Occipital lobe (tissue), 2 donors: ENCODE results near the gene TMED9. TPM values are rescaled to one million over a fixed set of nuclear protein-coding genes. Genes with fewer than 3 reads are reported as not detected.
"Not testable (repeated sequence)": the region's sequence is repeated elsewhere in the genome, so short reads cannot be mapped to it uniquely, and the experiment has no call there.

Source experiments
- DNase-seq: peaks from one replicate; lab custom pipeline; 2025; lab: John Stamatoyannopoulos, UW
- total RNA-seq: library from RNA; depleted of rRNA; stranded (reverse); fragments of >200 nt; gene quantifications from one replicate; pipeline ENCODE4 v1.2.3, GENCODE V29; 2014

Gene TMED9
- total RNA-seq, 1 donor from 2014 or later, result 24.6 TPM

DNA sequence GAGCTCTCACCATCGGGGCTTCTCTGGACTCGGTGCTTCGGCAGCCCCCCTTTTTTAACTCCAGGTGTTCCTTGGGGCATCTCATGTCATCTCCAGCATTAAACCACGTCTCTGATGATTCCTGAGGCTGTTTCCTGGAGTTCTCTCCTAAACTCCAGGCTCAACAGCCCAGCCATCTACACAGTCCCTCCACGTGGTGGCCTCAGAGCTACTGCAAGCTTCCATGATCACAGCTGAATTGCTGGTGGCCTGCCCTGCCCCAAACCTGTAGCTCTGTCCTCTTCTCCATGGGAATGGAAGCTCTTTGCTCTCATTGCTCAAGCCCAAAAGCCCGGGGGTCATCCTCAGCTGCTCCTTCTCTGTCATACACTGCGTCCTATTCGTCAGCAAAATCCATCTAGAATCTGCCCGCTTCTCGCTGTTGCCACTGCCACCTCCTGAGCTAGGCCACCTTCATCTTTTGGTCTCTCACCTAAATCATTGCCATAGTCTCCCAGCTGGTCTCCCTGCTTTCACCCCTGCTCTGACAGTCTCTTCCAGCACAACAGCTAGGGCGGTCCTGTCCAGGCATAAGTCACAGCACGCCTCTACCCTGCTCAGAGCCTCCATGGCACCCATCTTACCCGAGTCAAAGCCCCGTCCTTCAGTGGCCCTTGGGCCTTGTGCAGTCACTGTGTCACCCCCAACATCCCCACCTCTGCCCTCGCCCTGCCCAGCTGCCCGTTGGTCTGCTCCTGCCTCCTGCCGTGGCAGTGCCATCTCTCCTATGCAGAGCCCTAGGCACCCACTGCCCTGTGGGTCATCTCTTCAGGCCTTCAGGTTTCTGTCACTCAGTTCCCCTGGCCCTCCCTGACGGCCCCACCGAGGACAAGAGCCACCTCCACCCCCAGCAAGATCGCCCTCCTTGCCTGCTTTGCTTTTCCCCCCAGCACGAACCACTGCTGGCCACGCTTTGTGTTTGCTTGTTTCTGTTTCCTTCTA is 14.4 kb downstream of the TMED9 start:
- DNase-seq, result no peak

DNA sequence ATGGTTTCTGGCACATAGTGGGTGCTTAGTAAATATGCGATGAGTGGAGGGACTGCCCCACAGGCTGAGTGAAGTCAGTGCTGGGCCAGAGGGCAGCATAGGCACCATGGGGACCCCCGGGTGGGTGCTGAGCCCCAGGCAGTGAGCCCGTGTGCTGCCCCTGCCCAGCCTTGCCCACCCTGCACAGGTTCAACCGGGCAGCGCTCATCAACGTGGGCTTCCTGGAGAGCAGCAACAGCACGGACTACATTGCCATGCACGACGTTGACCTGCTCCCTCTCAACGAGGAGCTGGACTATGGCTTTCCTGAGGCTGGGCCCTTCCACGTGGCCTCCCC is 15.1 kb downstream of the TMED9 start:
- no peak for DNase-seq

DNA sequence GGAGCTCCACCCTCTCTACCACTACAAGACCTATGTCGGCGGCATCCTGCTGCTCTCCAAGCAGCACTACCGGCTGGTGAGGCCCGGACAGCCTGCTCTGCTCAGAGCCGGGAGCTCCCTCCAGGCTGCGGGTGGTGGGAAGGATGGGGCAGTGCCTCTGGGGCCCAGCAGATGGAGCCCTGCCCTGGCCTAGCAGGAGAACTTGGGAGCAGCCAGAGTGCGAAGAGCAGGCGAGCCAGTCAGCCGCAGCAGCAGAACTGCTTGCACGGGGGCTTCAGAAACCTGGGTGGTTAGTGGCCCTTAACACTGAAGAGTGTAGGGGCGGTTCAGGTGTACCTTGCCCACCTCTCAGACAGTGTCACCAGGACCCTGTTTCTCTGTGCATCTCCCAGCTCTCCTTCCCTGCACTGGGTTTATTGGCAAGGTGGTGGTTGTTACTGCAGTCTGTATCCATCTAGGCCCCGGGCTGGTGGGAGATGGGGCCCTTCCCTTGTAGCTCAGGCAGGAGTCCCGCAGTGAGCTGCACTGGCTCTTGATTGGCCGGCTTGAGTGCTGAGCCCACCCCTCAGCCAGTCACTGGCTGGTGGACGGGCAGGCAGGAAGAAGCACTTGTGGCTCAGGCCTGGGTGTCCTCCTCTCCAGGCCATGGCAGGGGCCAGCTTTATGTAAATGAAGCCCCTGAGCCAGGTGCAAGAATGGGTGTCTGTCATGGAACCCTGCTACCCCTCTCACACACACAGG is 15.6 kb downstream of the TMED9 start:
- peak; percentile 73 for DNase-seq

DNA sequence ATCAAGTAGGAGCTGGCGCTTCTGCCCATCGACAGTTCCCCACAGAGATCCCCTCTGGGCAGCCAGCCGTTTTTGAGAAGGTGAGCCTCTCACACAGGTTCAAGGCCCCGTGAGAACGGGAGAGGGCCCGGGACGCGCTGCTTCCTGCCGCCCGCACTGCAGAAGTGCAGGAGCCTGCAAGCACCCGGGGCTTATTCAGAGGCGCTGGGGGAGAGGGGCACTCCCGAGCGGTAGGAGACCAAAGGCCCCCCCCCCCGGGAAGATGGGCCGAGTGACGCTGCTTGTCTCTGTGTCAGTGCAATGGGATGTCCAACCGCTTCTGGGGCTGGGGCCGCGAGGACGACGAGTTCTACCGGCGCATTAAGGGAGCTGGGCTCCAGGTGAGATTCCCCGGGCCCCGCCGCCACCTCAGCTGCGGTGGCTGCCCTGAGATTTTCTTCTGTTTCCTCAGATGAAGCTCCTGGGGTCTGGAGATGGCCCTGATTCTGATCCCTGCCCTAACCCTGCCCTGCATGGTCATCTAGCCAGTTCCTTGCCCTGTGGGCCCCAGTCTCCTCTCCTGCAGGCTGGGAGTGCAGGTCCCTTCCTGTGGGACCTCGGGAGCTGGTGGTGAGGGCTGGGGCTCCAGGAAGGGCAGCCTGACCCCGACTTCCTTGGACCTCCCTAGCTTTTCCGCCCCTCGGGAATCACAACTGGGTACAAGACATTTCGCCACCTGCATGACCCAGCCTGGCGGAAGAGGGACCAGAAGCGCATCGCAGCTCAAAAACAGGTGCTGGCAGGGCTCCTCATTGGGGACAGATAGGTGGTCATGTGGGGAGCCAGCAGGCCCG is 16.5 kb downstream of the TMED9 start:
- DNase-seq, result no peak

DNA sequence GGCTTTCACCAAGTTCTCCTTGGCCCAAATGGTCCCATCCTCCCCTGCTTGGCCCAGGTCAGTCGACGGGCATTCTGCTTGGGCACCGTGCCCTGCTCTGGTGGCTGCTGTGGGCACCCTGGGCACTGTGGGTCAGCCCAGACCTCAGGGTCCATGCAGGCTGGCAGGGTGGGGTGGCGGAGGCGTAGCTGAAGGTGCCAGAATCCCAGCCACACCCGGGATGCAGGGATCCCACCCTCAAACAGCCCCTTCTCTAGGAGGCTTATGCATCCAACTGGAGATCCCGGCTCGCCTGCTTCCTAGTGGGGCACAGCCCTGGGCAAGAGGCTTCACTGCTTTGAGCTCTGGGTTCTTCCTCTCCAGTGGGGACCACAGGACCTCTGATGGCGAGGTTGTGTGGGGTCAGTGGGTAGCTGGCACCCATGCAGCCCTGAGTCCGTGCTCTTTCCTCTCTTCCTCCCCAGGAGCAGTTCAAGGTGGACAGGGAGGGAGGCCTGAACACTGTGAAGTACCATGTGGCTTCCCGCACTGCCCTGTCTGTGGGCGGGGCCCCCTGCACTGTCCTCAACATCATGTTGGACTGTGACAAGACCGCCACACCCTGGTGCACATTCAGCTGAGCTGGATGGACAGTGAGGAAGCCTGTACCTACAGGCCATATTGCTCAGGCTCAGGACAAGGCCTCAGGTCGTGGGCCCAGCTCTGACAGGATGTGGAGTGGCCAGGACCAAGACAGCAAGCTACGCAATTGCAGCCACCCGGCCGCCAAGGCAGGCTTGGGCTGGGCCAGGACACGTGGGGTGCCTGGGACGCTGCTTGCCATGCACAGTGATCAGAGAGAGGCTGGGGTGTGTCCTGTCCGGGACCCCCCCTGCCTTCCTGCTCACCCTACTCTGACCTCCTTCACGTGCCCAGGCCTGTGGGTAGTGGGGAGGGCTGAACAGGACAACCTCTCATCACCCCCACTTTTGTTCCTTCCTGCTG is 17.4 kb downstream of the TMED9 start:
- no peak for DNase-seq

DNA sequence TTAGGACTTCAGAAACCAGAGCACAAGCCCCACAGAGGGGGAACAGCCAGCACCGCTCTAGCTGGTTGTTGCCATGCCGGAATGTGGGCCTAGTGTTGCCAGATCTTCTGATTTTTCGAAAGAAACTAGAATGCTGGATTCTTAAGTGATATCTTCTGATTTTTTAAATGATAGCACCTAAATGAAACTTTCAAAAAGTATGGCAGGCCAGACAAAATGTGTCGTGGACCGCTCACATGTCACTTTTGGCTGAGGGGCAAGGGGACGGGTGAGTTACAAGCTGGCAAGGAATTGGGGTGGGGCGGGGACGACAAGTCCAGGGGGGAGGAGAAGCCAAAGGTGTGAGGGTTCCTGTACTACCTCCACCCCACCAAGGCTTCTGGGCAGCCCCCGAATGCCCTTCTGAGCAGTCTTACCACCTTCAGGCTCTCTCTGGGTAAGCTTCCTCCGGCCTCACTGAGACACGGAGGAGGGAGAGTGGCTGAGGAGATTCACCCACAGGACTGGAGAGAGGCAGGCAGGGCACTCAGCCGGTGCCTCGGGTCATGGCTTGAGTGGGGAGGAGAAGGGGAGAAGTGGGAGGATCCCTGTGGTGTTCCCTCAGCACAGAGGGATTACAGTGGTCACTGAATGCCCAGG is 18.2 kb downstream of the TMED9 start:
- no peak for DNase-seq

DNA sequence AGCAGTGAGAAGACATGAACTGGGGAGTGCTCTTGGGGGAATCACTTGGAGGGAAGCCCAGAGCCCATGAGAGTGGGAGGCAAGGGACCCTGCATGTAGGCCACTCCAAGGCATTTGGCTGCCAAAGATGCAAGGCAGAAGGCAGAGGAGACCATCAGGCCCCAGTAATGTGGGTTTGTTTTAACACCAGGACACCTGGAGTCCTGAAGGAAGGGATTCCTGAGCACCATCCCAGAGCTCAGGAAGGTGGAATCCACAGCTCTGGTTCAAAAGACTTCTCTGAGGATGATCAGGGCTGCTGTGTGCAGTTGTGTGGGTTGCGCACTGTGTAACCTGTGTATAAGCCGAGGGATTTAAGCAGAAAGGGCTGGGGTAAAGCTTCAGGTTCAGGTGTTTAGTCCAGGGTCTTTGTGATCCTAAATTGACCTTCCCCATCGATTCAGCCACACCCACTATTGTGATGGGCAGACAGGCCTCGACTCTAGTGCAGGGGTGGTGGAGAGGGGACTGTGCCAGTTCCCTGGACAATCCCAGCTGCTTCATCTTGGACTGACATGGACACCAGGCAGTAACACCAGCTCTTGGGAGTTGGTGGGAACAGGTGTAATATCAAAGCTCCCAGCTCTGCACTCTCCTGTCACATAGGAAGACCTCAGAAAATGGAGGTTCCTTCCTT is 18.9 kb downstream of the TMED9 start:
- DNase-seq, result no peak

DNA sequence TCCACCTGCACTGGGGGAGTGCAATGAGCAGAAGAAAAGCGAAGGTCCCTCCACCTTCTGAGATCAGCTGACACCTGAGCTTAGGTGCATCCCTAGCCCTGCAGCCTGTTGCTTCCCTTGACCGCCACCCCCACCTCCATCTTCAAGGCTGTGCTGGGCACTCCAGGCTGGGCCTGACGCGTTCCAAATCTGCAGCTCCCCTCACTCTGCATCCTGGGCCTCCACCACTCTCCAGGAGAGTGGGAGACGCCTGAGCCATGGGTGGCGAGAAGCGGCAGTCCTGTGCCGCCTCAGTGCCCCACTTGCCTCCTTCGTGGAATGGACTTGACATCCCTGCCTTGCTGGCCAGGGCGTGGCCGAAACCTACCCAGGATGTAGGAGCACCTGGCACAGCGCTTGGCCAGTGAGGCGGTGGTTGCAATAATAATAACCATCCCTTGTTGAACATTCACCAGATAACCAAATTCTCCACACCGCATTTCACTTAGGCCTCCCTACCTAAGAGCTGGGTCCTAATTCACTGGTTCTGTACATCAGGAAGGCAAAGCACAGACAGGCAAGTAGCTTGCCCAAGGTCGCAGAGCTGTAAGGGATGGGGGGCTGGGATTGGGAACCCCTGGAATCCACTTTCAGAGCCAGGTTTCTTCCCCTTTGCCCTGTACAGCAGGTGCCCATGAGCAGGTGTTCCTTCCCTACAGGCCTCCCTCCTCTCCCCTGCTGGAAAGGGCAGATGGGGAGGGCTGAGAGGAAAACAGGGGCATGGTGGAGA is 19.6 kb downstream of the TMED9 start:
- no peak for DNase-seq

DNA sequence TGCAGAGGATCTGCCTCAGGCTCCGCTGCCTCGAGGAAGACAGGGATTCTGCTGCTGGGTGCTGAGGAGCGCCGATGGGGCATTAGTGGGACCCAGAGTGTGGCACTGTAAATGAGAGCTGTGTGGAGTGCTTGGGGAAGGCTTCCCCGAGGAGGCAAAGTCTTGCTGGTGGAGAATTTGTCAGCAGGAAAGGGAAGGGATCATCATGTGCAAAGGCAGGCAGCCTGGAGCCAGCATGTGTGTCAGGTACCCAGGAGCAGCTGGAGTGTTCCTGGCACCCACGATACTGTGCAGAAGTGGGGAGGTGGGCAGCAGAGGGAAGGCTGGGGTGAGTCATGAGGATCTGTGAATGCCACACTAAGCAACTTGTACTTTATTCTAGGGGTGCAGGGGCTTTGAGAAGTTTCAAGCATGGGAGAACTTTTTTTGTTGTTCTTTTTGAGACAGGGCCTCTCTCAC is 20.2 kb downstream of the TMED9 start:
- DNase-seq, result no peak

DNA sequence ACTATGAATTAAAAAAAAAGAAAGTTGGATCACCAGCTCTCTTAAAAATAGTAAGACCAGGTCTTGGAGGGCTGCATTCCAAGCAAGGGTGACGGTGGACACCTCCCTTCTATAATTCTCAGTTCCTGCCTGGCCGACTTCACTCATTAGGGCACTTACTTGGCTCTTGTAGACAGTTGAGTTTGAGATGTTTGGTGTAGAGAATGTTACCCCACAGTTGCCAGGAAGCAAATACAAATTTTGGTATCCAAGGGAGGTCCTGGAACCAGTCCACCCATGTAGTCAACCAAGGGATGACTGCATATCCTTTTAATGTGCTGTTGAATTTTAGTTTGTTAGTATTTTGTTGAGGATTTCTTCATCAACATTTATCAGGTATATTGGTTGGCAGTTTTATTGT is 28.6 kb downstream of the TMED9 start:
- DNase-seq, result no peak

DNA sequence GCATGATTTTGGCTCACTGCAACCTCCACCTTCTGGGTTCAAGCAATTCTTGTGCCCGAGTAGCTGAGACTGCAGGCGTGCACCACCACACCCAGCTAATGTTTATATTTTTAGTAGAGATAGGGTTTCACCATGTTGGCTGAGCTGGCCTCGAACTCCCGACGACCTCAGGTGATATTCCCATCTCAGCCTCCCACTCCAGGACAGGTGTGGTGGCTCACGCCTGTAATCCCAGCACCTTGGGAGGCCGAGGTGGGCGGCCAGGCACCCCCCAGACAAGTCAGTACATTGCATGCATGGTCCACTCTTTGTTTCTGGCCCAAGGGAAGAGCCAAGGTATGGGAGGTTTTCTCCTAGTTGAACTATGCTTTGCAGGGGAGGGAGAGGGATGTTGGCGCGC is 32.2 kb downstream of the TMED9 start:
- DNase-seq, result not testable (repeated sequence)

DNA sequence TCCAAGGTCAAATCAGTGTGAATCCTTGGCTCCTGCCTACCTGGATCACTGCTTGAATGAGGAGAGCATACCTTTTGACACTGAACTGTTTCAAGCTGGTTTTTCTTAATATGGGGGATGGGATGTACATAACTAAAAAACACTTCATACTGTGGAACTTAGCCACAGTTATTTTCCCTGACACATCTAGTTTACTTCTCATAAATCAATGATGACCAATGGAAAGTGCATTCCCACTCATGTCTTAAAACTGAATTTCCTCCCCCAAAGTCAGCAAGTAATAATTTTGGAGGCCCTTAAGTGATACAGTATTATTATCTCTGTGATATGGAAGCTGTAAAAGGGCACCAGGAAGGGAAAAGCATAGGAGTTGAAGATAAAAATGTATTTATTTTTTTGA is 38.2 kb downstream of the TMED9 start:
- DNase-seq, result not testable (repeated sequence)

DNA sequence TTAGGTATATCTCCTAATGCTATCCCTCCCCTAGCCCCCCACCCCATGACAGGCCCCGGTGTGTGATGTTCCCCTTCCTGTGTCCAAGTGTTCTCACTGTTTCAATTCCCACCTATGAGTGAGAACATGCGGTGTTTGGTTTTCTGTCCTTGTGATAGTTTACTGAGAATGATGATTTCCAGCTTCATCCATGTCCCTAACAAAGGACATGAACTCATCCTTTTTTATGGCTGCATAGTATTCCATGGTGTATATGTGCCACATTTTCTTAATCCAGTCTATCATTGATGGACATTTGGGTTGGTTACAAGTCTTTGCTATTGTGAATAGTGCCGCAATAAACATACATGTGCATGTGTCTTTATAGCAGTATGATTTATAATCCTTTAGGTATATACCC is 42.9 kb downstream of the TMED9 start:
- not testable (repeated sequence) for DNase-seq

DNA sequence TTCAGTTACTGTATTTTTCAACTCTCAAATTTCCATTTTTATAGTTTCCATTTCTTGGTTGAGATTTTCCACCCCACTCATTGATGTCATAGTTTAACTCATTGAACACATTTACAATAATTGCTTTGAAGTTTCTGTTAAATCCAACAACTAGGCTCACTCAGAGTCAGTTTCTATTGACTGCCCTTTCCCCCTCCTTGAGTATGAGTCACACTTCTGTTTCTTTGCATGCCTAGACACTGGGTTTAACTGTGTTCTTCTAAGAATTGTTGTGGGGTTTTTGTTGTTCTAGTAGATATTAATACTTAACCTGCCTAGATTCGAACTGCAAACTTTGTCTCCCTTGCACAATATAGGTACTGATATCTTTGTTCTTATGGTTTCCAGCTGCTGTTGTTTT is 53.5 kb downstream of the TMED9 start:
- DNase-seq, result not testable (repeated sequence)
